ENCODE results near the gene LIMS2.

Gene LIMS2

DNA sequence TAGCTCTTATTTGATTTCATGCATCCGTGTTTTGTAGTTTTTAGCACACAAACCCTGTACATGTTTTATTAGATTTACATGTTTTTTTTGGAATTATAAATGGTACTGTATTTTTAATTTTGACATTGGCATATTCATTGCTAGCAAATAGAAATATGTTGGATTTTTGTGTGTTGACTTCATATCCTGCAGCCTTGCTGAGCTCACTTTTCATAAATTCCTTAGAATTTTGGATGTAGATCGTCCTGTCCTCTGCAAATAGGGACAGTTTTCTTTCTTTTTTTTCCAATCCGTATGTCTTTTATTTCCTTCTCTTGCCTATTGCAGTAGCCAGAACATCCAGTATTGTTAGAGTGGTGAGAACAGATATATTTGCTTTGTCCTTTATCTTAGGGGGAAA, 76.1 kb downstream of the LIMS2 start:
- no peak for DNase-seq (ENCODE audit: low read depth)

- no peak for DNase-seq (ENCODE audit: low read depth)
These were observed 76.6 kb downstream of the LIMS2 start for GRCh38 chr2:127598711-127599110.

DNA sequence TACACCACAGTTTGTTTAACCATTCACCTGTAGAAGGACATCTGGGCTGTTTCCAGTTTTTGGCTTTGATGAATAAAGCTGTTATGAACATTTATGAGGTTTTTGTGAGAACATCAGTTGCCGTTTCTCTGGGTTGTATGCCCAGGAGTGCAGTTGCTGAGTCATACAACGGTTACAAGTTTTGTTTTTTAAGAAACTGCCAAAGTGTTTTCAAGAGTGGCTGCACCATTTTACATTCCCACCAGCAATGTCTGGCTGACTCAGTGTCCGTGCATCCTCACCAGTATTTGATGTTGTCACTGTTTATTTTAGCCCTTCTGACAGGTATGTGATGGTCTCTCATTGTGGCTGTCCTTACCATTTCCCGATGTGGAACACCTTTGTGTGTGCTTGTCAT, 77.3 kb downstream of the LIMS2 start:
- no peak for DNase-seq (ENCODE audit: low read depth)

DNA sequence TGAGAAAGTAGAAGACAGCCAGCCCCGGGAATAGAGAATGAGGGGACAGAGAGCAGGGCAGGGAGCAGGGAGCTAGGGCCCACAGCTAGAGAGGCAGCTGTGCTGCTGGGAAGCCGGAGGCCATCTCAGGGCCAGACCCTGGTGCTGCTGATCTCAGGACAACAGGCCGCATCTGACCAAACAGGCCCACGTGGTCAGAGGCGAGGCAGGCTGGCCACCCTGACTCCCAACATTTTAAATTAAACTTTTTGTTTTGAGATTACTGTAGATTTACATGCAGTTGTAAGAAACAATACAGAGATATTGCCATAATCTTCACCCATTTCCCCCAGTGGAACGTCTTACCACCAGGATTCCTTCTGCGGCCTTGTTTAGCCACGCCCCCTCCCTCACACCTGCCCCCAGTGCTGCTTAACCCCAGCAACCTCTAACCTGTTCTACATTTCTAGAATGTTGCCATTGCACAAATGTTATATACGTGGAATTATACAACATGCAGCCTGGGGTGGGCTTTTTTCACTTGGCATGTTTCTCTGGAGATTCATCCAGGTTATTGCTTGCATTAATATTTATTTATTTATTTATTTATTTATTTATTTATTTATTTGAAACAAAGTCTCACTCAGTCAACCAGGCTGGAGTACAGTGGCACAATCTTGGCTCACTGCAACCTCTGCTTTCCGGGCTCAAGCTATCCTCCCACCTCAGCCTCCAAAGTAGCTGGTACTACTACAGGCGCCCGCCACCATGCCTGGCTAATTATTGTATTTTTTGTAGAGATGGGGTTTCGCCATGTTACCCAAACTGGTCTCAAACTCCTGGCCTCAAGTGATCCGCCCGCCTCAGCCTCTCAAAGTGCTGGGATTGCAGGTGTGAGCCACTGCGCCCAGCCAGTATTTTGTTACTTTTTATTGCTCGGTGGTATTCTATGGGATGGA, 78.0 kb downstream of the LIMS2 start:
- no peak for DNase-seq (ENCODE audit: low read depth)

GRCh38 chr2:127596311-127597045, 78.9 kb downstream of the LIMS2 start:
- no peak for DNase-seq (ENCODE audit: low read depth)

- DNase-seq (ENCODE audit: low read depth) = no peak
These were observed 81.2 kb downstream of the LIMS2 start for GRCh38 chr2:127594116-127594591.

DNA sequence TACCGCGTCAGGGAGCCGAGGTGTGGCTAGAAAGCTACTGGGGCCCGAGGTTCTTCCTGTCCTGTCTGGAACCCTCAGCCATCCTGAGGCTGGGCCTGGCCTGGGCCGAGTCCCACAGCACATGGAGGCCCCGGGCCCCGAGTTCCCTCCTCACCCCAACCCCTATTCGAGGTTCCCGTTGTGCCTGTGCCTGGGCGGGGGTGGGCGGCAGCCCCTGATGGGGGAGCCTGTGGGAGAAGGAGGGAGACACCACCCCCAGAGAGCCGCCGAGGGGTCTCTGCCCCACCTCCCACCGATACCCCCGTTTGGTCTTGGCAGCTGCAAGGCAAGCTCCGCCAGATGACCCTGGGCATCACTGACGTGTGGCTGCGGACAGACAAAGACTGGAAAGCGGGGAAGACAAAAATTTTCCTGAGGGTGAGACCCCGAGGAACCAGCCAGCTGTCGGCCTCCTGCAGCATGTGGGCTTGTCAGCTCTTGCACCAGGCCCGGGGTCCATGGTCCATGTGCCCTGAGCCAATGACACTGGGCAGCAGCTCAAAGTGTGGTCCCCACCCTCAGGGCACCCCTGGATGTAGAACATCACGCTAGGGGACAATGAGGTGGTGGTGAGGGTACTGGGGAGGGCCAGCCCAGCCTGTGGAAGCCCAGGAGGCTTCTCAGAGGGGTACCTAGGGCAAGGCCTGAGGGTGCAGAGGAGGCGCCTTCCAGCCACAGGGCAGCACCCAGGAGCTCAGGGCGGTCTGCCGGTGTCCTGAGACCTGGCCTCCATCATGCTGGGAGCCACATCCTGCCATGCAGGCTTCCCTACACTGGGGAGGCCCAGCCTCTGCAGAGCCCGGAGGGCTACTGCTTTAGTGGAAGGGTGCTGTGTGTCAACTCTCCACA, 81.9 kb downstream of the LIMS2 start:
- no peak for DNase-seq (ENCODE audit: low read depth)

DNA sequence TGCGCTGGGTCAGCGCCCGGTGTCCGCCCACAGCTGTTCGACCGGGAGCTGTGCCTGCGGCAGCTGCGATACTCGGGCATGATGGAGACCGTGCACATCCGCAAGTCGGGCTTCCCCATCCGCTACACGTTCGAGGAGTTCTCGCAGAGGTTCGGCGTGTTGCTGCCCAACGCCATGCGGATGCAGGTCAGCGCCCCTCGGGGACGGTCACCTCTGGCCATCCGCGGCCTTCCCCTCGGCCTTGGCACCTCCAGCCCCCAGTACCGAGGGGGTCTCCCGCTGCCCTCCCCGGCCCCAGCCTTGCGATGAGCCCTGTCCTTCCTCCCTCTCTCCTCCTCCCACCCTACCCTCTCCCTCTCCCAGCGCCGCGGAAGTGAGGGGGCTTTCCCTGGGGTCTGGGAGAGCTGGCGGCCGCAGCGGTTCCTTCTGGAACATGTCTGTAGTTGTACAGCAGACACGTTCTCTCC, 82.5 kb downstream of the LIMS2 start:
- DNase-seq (ENCODE audit: low read depth) = no peak

GRCh38 chr2:127591221-127591923, 84.0 kb downstream of the LIMS2 start:
- DNase-seq (ENCODE audit: low read depth) = peak; percentile 32

DNA sequence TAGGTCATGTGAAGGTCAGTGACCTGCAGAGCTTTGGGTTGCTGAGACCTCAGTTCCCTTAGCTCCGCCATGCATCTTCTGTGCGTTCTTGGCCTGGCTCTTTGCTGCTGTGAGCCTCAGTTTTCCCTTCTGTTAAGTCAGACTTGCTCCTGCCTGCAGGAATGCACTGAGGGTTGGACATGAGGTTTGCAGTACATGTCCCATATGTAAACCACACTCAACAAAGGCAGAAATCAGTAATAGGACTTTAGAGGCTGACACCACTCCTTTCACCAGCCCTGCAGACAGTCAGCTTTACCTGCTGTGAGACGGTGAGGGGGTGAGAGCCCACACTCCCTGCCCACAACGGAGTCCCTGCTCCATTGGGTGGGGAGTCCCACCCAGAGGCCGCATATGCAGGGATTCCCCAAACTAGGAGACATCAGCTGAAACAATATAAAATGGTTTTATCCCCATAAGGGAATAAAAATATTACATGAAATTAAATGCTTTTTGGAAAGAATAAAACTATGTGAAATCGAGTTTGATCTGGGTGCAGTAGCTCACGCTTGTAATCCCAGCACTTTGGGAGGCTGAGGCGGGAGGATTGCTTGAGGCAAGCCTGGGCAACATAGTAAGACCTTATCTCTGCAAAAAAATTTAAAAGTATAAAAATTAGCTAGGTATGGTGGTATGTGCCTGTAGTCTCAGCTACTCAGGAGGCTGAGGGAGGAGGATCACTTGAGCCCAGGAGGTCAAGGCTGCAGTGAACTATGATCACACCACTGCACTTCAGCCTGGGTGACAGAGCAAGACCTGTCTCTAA, 84.7 kb downstream of the LIMS2 start:
- no peak for DNase-seq (ENCODE audit: low read depth)

GRCh38 chr2:127589841-127590240, 85.5 kb downstream of the LIMS2 start:
- DNase-seq (ENCODE audit: low read depth) = no peak

DNA sequence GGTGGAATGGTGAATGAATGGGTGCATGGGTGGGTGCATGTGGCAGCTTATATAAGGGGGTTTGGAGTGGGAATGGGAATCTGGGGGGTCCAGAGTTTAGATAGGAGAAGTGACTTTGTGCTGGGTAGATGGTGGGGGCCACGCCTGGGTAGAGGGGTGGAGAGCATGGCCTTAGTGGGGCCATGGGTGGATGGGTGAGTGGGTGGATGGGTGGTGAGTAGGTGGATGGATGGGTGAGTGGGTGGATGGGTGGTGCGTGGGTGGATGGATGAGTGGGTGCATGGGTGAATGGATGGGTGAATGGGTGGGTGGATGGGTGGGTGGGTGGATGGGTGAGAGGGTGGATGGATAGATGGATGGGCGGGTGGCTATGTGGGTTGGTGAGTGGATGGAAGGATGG, 86.0 kb downstream of the LIMS2 start:
- DNase-seq (ENCODE audit: low read depth) = no peak

Data from stimulated activated CD8-positive, alpha-beta memory T cell treated with anti-CD3 and anti-CD28 coated beads, Interleukin-7, amount 100 ng/mL, for 24 hours (primary cell).